Fibroblast of skin of left quadriceps (primary cell): Measurements from ENCODE around the gene RNF223.
"Not testable (repeated sequence)": the region's sequence is repeated elsewhere in the genome, so short reads cannot be mapped to it uniquely, and the experiment has no call there.

Experiments used
- DNase-seq, 2 experiments: peaks; one replicate each; pipeline ENCODE4 v3.0.0-alpha.2; 2013; ENCODE audit warnings: low read depth in 2 of 2

The RNF223 gene

DNA sequence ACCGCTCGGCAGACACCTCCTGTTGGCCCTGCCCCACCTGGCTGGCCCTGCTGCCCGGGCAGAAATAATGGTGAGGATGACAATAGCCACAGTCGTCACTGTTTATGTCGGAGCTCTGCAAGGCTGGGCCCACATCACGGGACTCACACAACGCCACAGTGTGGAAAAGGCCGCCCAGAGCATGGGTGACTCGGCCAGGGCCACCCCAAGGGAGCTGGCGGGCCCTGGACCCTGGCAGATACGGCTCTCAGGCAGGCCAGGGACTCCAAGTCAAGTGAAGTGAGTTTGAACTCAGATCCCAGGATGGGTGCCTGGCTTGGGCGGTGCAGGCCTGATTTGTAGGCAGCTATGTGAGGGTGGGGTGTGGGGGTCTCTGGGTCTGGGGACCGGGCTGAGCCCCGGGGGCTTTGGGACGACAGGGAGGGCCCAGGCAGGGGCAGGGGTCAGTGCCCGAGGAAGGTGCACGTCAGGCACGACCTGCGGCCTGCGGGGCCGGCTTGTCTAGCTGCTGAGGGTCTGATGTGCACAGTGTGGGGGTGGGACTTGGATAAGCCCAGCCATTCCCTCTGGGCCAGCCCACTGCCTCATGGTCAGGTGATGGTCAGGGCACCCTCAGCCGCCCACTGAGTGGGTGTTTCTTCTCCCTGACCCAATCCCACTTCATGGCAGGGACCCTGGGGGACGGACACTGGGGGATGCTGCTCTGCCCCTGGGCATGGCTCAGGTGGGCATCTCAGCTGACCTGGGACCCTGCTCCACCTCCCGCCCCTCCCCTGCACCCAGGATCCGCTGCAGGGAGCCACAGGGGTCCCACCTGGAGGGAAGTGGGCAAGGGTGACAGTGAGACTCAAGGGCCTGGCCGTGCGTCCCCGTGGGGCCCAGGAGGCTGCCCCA, 1.0 kb downstream of the RNF223 start:
- DNase-seq, result no peak

DNA sequence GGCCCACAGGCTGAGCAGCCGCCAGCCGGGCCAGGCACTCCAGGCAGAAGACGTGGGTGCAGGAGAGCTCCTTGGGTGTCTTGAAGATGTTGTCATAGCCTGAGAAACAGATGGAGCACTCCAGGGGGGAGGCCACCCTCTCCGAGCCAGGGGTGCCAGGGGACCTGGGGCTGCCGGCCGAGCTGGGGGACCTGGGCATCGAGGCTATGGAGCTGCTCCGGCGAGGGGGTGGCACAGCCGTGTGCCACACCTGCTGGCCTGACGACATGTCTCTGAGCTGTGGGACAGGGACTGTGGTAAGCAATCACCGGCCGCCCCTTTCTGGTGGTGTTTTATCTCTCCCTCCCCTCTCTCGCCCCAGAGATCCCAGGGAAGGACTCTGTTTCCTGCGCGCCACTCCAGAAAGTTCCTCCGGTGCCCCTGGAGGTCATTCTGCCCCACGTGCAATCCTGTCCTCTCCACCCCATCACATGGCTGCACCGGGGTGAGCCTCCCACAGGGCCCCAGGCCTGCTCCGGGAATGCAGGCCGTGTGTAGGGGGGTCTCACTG, 1.7 kb downstream of the RNF223 start:
- DNase-seq, result no peak

DNA sequence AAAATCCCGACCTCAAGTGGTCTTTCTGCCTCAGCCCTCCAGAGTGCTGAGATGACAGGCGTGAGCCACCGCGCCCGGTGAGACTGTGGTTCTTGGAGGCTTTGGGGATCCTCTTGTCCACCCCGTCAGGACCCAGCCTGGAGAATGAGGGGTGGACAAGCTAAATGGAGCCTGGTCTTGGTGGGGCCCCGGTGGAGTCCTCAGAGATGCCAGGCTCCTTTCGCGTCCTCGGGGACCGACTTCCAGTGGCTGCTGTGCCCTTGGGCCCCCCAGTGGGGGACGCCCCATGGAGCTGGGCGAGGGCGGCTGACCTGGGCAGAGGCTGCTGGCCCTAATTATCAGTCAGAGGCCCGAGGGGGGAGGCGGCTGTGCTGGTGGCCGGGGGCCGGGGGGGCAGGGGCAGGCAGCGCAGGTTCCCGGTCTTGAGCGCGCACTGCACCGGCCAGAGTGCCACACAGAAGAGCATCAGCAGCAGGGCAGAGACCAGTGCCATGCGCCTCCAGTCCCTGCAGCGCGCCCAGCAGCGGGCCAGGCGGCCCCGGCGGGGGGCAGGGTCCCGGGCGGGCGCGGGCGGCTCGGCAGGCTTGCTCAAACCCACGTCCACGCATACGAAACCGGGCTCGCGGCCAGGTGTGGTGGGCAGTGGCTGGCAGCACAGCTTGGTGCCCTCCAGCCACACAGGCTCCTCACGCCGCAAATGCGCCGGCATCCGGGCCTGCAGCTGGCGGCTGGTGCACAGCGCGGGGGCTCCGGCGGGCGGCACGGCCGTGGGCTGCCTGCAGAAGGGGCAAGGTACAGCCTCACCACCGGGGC, 2.4 kb downstream of the RNF223 start:
- DNase-seq, result no peak

DNA sequence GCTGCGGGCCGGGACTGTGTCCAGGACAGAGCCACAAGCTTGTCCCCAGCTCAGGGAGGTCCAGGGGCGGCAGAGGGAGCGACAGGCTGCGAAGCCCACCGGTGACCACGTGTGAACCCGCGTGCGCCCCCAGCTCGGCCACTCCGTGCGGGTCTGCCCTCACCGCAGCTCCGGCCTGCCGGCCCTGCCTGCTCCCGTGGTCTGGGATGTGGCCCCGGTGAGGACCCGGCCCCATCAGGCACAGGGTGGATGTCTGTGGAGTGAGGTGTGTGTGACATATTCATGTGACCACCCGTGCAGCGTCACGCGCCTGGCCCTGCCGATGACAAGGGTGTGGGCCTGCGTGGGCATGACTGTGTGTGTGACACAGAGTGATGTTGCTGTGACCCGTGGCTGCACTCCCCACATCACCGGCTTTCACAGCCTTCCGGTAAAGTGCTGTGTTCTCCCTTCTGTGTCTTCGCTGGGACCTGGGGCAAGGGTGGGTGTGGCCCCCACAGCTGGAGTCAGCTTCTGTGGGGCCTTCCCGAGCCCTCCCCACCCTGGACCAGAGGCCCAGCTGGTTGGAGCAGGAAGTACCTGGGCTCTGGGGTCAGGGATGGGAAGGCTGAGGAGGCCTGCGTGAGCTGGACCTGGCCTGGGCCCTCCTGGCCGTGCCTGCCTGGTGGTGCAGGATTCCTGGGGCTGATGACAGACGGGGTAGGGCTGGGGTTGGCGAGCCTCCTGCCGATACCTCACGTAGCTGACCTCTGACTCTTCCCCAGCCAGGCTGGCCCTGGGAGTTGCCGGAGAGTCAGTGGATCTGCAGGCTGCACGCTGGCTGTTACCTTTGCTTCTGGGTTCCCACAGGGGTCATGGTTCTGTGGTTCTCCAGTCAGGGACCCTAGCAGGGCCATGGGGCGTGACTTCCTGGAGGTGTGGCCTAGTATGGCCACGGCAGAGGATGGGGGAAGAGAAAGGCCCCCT, 4.1 kb downstream of the RNF223 start:
- no peak for DNase-seq

DNA sequence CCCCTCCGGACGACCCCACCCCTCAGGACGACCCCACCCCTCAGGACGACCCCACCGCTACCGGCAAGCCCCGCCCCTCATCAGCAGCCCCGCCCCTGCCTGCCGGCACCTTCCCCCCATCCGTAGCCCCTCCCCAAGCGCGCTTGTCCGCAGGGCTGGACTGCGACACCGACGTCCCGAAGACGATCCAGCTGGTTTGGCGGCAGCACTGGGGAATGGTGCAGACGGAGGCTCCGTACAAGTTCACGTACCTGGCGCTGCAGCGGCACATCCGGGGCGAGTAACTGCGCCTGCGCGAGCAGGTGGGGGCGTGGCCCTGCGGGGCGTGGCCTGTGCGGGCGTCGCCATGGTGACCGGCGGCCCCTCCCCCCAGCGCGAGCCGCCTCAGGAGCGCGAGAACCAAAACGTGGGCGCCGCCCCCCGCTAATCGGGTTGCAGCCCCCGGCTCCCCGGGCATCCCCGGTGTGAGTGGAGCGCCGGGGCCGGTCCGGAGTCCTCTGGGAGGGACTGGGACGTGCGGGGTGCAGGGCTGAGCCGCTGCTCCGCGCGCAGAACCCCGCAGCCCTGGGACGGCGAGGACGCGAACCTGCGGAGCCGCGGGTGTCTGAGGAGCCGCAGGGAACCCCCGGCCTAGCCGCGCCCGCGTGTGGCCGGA, 4.9 kb downstream of the RNF223 start:
- peak; percentile 11 to 15 for DNase-seq

DNA sequence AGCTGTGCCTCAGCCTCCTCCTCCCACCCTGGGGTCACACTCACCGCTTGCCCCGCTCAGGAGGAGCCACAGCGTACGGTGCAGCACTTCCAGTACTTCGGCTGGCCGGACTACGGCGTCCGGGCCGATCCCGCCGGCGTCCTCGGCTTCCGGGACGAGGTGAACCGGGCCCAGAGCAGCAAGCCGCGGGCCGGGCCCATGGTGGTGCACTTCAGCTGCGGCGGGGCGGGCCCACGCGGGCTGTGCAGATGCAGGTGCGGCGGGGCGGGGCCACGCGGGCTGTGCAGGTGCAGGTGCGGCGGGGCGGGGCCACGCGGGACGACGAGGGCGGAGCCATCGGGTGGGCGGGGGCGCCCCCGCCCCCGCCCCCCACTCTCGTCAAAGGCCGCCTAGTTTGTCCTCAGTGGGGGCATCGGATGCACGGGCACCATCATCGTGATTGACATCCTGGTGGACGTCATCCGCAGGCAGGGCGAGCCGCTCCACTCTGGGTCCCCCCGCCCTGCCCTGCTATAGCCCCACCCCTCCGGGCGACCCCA, 5.5 kb downstream of the RNF223 start:
- no peak for DNase-seq

DNA sequence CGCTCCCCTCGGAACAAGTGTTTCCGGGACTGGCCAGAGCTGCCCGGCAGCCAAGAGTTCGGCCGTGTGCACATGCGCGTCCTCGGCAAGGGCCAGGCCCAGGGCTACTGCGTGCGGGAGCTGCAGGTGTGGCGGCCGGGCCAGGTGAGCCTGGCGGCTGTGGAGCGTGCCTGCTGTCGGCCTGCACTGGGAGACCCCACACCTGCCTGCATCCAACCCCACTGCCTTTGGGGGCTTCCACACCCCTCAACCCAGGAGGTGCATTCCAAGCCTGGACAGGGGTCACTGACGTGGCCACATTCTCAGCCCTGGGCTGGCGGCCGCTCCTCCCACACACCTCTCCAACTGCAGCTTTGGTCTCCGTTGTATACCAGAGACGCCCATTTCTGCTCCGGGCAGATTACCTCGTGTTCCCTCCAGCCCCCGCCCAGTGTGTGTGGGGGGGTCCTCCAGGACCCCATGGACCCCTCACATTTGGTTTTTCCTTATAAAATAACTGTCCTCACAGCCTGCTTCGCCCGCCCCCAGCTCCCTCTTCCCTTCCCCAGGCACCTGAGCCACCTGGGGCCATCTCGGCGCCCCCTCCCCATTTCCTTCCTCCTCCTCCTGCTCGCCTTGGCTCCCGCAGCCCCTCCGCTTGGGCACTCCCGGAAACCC, 6.1 kb downstream of the RNF223 start:
- no peak for DNase-seq

DNA sequence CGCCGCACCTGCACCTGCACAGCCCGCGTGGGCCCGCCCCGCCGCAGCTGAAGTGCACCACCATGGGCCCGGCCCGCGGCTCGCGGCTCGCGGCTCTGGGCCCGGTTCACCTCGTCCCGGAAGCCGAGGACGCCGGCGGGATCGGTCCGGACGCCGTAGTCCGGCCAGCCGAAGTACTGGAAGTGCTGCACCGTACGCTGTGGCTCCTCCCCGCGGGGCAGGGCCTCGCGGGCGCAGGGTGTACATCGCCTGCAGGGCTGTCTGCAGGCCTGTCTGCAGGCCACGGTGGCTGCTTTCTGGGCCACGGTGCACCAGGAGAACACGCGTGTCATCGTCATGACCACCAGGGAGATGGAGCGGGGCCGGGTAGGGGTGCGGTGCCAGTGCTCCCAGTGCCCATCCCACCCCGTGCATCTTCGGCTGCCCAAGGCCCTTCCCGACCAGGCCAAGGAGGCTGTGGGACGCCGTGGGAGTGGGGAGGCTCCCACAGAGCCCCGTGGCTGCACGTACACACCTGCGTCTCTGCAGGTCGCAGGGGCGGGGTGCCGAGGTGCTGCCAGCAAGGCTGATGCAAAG, 6.7 kb downstream of the RNF223 start:
- no peak for DNase-seq

DNA sequence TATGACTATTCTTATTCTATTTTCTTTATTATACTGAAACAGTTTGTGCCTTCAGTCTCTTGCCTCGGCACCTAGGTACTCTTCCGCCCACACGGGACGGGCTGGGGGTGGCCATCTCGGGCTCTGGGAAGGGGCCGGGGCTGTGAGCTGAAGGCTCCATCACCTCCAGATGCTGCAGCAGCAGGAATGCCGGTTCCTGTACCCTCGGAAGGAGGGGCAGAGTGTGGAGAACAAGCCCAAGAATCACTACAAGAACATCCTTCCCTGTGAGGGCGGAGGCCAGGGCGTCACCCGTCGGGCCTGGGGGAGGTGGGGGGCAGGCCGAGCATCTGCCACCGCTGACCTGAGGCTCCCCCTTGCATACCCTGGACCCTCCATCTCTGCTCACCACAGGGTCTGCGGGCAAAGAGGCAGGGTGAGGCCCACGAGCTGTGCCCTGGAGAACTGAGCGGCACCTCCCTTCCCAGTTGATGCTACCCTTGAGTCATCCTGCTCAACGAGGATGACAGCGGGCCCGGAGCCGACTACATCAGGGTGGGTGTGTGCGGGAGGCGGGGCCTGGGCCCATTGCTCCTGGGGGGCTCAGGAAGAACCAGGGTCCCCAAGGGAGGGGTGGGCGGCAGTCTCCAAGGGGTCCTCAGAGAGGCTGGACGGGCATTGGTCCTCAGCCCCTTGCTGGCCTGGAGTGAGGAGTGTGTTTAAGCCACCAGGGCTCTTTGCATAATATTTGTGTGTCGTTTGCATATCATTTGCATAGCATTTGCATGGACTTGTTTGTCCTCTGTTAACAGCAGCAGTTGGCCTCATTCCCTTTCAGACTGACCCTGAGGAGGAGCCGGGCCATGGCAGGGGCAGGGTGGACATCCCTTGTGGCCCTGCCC, 7.5 kb downstream of the RNF223 start:
- DNase-seq, result no peak

DNA sequence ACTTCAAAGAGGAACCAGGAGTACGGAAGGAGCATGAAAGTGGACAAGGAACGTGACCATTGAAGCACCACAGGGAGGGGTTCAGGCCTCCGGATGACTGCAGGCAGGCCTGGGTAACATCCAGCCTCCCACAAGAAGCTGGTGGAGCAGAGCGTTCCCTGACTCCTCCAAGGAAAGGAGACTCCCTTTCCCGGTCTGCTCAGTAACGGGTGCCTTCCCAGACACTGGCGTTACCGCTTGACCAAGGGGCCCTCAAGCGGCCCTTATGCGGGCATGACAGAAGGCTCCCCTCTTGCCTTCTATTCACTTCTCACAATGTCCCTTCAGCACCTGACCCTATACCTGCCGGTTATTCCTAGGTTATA, 8.2 kb downstream of the RNF223 start:
- DNase-seq, result not testable (repeated sequence)

DNA sequence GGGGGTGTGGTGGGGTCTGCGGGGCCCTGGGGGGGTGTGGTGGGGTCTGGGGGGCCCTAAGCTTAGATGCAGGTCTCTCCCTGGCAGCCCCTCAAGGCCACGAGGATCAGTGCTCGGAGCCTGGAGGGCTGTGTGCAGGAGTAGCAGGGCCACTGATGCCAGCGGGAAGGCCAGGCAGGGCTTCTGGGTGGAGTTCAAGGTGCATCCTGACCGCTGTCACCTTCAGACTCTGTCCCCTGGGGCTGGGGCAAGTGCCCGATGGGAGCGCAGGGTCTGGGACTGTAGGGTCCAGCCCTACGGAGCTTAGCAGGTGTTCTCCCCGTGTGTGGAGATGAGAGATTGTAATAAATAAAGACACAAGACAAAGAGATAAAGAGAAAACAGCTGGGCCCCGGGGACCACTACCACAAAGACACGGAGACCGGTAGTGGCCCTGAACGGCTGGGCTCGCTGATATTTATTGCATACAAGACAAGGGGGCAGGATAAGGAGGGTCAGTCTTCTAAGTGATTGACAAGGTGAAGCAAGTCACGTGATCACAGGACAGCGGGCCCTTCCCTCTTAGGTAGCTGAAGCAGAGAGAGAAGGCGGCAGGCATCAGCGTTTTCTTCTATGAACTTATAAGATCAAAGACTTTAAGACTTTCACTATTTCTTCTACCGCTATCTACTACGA, 8.7 kb downstream of the RNF223 start:
- DNase-seq, result no peak

DNA sequence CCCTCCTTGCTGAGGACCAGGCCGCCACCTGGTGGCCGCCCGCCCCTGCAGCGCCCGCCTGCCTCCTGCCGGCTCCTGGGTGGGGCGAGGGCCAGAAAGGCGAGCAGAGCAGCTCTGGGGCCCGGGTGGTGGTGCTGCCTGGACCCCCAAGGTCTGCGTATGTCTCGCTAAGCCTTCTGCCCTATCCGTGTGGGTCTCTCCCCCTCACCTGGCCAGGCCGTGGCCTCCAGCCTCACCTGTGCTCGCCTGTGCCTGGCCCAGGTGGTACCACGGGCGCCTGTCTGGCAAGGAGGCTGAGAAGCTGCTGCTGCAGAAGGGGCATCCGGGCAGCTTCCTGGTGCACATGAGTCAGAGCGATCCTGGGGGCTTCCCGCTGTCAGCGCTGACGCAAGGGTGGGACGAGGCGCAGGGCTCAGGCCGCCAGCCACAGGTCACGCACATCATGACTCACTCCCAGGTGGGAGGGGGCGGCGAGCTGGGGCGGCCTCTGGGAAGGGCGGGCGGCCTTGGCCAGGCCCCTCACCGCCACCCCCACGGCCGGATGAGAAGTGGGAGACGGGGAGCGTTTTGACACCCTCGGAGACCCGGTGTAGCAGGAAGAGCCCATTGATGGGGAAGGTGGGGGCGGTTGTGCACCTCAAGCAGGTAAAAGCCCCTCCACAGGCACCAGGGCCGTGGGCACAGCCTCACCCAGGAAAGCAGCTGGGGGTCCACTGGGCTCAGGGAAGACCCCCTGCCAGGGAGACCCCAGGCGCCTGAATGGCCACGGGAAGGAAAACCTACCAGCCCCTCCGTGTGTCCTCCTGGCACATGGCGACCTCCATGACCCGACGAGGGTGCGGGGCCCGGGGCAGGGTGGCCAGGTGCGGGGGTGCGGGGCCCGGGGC, 9.9 kb downstream of the RNF223 start:
- peak; percentile 13 to 17 for DNase-seq

DNA sequence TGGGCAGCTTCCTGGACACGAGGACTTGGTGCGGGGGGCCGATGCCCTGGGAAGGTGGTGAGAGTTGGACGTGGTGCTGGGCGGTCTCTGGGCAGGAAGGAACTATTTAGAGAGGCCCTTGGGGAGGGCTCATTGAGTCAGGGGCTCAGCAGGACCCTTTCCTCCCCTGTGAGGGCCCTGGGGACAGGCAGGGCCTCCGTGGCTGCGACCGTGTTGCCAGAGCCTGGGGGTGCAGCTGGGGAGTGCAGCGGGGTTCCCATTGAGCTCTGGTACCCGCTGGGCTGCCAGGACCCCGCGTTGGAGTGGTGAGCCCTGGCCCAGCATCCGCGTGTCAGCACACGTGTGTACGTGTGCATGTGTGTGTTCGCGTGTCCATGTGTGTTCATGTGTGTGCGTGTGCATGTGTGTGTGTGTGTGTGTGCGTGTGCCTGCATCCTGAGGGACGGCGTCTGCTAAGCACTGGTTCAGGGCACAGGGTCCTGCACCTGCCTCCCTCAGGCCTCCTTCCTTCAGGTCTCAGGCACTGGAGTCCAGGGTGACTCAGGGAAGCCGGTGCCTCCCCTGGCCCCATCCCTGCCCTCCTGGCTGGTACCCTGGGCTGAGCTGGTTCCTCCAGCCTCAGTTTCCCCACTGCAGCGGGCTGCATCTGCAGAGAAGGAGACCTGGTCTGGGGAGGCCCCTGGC, 10.7 kb downstream of the RNF223 start:
- no peak for DNase-seq

DNA sequence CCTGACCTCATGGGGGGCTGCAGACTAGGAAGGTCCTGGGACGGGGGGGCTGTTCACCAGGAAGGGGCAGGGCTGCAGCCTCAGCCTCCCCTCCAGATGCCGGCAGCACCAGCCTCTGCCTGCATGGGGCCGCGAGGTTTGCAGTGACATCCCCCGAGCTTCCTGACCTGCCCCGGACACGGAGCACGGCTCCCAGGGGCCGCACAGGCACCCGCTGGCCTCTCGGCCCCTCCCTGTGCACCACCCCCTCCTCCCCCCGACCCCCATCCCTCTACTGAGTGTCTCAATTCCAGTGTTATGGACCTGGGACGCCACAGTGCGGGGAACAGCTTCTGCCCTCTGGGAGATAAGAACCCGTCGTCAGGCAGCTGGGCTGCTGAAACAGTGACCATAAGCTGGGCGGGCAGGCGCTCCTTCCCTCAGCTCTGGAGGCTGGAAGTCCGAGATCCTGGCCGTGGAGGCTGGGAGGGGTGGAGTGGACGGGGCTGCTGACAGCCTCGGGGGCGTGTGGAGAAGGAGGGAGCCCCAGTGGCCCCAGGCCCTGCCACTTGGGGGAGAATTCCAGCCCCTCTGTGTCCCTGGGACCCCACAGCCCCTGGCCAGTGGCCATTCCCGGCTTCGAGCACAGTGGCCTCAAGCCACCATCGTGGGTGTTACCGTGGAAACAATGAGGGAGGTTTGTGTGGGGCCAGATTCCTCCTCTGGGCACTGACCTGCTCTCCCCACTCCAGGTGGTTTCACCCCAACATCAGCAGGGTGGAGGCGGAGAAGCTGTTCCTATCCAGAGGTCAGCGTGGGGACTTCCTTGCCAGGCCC, 11.6 kb downstream of the RNF223 start:
- DNase-seq, result no peak

DNA sequence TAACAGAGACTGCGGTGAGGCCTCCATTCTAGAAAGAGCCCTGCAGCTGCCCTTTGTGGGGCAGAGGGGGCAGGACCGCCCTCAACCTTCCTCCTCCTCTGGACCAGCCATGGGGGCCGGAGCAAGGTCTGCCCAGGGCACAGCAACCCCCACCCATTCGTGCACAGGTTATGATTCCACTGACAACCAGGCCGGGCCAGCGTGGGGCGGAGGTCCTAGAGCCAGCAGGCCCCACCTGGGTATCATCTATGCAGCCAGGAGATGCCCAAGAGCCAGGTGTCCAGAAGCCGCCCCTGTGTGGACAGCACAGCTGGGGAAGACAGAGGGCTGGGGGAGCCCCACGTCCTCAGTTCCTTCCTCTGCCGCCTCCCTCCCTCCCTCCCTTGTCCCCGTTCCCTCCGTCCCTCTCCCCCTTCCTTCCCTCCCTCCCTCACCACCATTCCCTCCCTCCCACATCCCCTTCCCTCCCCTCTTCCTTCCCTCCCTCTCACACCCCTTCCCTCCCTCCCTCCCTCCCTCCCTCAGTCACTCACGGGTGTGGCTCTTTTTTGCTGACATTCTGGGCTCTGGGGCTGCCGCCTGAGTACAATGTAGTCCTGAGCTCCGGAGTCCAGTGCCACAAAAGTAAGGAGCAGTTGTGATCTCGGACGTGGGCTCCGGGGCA, 12.3 kb downstream of the RNF223 start:
- no peak for DNase-seq
